Activated naive CD4-positive, alpha-beta T cell treated with anti-CD3 and anti-CD28 coated beads, Interleukin-2, amount 50 U/mL, for 24 hours (primary cell): ENCODE results near the gene TEC.

Experiments
- H3K27ac Mint-ChIP-seq: one replicate; pipeline ENCODE4 v1.8.0; 2021; ENCODE audit warnings: mild to moderate bottlenecking, mixed read lengths
- H3K27me3 Mint-ChIP-seq: one replicate; pipeline ENCODE4 v1.8.0; 2021; ENCODE audit warnings: mixed read lengths
- H3K36me3 Mint-ChIP-seq: one replicate; pipeline ENCODE4 v1.8.0; 2021; ENCODE audit warnings: mixed read lengths
- H3K4me1 Mint-ChIP-seq: one replicate; pipeline ENCODE4 v1.8.0; 2021; ENCODE audit warnings: mixed read lengths
- H3K4me3 Mint-ChIP-seq: one replicate; pipeline ENCODE4 v1.8.0; 2021; ENCODE audit warnings: mild to moderate bottlenecking, mixed read lengths
- H3K9me3 Mint-ChIP-seq: one replicate; pipeline ENCODE4 v1.8.0; 2021; ENCODE audit warnings: mixed read lengths

The TEC gene

DNA sequence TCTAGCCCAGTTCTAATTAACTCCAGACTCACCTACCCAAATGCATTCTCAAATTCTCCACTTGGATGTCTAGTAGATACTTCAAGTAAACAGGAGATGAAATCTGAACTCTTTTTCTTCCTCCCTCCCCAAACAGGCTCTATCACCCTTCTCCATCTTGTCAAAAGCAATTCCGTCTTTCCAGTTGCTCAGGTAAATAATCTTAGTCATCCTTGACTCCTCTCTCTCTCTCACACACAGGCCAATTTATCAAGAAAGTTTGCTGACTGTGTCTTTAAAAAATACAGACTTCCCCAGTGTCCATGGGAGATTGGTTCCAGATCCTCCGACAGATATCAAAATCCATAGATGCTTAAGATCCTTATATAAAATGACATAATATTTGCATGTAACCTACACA lies 148.5 kb downstream of the TEC start:
- H3K27ac Mint-ChIP-seq: no peak overlapping the region
- H3K9me3 Mint-ChIP-seq: no peaks in the 10 kb centered on the region
- H3K27me3 Mint-ChIP-seq: no peaks in the 10 kb centered on the region
- peaks cover 12% of the 10 kb centered on the region for H3K36me3 Mint-ChIP-seq
- H3K4me3 Mint-ChIP-seq: no peak overlapping the region
- H3K4me1 Mint-ChIP-seq: peaks cover 70% of the 10 kb centered on the region

DNA sequence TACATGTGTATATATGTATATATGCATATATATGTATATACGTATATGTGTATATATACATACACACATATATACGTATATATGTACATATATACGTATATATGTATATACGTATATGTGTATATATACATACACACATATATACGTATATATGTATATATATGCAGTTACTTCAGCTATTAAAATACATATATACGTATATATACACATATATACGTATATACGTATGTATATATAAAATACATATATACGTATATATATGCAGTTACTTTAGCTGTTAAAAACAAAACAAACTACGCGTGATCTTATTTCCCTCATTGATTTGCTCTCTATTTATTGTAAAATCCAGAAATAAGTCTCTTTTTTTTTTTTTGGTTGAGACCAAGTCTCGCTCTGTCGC lies 149.5 kb downstream of the TEC start:
- Mint-ChIP-seq H3K27ac (no peak overlapping the region), H3K27me3 (no peaks in the 10 kb centered on the region), H3K4me3 (no peak overlapping the region), H3K4me1 (peaks cover 65% of the 10 kb centered on the region), H3K9me3 (no peaks in the 10 kb centered on the region), H3K36me3 (peaks cover 13% of the 10 kb centered on the region)

DNA sequence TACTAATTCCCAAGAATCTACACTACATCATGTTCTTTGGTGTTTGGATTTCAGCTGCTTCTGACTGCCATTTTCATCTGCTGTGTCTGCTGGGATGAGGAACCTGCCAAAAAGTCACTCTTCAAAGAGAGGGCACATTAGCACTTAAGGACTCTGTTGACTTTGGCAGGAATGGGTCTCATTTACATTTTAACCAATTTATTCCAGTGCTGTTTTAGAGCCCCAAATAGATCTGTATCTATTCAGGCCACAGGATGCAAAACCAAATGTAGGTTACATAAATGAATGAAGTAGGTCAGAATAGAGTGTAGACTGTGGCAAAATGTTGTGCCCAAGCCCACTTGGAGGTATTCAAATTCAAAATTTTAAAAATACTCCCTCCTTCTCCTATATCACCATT lies 150.0 kb downstream of the TEC start:
- H3K27me3 Mint-ChIP-seq: no peaks in the 10 kb centered on the region
- peak overlapping the region; percentile 16 for H3K4me3 Mint-ChIP-seq
- H3K4me1 Mint-ChIP-seq: peaks cover 64% of the 10 kb centered on the region
- H3K9me3 Mint-ChIP-seq: no peaks in the 10 kb centered on the region
- peak overlapping the region; percentile 83 for H3K27ac Mint-ChIP-seq
- peaks cover 14% of the 10 kb centered on the region for H3K36me3 Mint-ChIP-seq

DNA sequence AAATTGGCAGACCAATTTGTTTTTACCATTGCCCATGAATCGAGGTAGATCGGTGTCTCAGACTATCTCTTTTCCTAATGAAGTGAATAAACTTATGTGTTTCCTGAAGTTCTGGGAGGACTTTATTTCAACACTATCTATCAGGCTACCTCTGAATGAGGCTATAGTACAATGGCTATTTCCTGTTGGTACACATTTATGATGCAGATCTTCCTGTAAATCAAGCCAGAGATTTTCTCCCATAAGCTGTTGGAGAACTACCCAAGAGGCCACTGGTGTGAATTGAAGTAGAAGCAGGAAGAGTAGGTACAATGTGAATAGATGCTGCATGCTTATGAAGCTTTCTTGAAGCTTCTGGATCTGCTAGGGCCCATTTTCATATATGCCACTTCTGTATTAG lies 151.6 kb downstream of the TEC start:
- Mint-ChIP-seq H3K4me1 (peaks cover 64% of the 10 kb centered on the region), H3K36me3 (peaks cover 19% of the 10 kb centered on the region), H3K27ac (peak overlapping the region; percentile 73), H3K27me3 (no peaks in the 10 kb centered on the region), H3K4me3 (no peak overlapping the region), H3K9me3 (no peaks in the 10 kb centered on the region)

DNA sequence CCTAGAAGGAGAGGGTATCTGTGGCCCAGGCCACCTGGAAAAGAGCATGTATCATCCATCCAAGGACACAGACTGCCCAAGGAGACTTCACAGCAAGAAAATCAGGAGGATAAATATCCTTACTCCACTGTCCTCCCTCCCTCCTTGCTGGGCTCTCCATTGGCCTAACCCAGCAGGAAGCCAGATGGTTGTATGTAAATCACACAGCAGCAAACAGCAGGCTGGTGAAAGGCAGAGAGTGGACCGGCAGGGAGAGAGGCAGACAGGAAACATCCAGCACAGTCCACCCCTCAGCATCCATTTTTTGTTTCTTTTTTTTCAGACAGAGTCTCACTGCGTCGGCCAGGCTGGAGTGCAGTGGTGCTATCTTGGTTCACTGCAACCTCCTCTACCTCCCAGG lies 153.1 kb downstream of the TEC start:
- Mint-ChIP-seq H3K27me3 (no peaks in the 10 kb centered on the region), H3K27ac (peak overlapping the region; percentile 56), H3K4me1 (peaks cover 77% of the 10 kb centered on the region), H3K4me3 (no peak overlapping the region), H3K9me3 (no peaks in the 10 kb centered on the region), H3K36me3 (peaks cover 24% of the 10 kb centered on the region)

DNA sequence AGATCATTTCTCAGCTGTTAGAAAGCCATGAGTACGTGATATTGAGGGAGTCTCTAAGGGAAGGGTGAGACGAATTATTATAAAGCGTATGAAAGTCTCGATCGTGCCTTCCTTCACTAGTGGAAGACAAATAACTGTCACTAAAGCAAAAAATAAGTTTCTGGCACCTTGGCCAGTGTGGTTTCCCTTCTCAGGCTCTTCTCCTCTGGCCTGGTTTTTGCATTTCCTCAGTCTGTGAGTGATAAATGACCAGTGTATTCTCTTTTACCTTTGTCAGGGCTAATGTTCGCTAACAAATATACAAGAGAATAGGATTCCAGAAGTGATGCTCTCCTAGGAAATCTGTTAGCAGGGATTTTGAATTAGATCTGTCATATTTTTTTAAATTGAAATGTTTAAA lies 155.2 kb downstream of the TEC start:
- H3K36me3 Mint-ChIP-seq: peaks cover 23% of the 10 kb centered on the region
- H3K4me3 Mint-ChIP-seq: peak overlapping the region; percentile 80
- no peaks in the 10 kb centered on the region for H3K9me3 Mint-ChIP-seq
- no peaks in the 10 kb centered on the region for H3K27me3 Mint-ChIP-seq
- peaks cover 86% of the 10 kb centered on the region for H3K4me1 Mint-ChIP-seq
- peak overlapping the region; percentile 95 for H3K27ac Mint-ChIP-seq

DNA sequence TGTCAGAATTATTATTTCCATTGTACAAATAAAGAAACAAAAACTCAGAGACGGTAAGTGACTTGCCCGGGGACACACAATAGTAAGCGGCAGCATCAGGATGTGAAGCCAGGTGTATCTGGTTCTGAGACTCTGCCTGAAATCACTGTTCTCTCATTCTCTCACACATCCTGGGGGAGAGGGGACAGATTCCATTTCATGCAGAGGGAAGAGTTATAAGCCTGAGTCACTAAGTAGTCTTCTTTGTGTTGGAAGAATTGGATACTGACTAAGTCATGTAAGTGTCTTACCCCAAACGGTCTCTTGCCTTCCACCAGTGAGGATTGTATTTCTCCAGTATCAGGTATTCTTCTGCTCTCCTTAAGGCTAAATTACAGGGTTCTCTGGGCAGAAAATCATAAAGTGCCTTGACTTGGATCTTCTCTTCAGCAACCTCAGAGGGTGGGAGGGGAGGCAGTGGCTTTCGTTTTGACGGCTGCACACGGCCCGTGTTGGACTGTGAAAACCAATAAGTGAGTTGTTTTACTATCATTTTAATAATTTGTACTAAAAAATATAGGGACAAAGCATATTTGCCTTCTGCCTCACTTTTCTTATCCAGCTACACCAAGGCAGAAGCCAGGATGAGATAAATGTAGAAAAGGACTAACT lies 157.5 kb downstream of the TEC start:
- Mint-ChIP-seq H3K4me1 (peaks cover 71% of the 10 kb centered on the region), H3K4me3 (peak overlapping the region; percentile 80)

DNA sequence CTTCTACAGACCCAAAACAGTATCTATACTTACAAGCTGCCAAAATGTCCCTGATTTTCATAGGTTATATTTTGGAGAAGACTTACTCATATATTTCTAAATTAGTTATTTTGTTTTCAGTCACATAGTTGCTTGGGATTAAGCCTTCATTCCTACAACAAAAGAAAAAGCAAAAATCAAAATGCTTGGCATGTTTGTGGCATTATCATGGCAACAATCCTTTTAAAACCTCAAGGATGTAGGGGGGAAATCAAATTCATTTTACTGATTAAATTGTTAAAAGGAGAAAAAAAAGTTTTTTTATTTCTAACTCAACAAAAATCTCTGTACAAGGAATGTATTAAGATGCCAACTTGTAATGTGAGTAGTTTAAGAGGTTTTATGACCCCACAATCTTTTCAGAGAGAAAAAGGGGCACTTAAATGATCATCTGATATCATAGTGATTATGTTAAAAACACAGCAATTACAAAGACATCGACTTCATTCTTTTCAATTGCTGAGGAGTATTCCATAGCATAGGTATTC lies 159.1 kb downstream of the TEC start:
- Mint-ChIP-seq H3K4me1 (peaks cover 70% of the 10 kb centered on the region), H3K27ac (peak overlapping the region; percentile 51), H3K4me3 (no peak overlapping the region), H3K27me3 (no peaks in the 10 kb centered on the region), H3K9me3 (no peaks in the 10 kb centered on the region), H3K36me3 (peaks cover 22% of the 10 kb centered on the region)

More for the DNA sequence above, 157.5 kb downstream of the TEC start:
- Mint-ChIP-seq H3K9me3 (no peaks in the 10 kb centered on the region), H3K27me3 (no peaks in the 10 kb centered on the region), H3K36me3 (peaks cover 18% of the 10 kb centered on the region), H3K27ac (peak overlapping the region; percentile 95)

DNA sequence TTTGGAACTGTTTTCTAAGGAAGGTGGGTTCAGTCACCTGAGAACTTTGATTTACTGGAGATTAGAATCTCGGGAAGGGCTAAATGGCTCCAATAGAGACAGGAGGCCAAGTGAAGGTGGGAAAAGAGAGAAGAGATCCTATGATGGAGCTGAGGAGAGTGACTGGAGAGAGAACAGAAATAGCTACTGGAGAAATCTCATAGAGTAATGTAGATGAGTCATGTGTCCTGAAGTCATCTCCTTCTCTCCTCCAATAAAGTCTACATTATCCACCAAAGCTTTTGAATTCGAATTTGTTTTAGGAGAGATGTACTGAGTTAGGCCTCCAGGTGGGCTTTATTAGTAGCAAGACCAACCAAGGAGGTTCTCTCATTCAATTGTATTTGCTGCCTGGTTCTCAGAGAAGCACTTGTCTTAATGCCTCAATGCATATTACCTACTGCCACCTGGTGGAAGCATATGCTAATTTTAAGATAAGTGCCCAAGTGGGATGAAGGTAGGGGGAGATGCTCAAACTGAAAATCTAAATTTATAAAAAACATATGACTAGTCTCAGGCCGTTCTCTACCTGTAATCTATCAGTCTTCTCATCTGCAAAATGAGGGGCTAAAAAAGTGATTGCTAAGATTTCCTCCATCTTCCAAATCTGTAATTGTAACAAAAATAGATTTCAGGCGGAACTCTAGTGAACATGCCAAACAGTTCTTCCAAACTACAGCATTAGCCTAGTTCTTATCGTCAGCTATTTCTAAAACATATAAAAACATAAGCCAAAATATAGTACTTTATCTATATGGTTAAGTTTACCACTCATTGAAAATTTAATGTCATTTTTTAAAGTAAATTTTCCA lies 160.0 kb downstream of the TEC start:
- peaks cover 20% of the 10 kb centered on the region for H3K36me3 Mint-ChIP-seq
- H3K4me3 Mint-ChIP-seq: no peak overlapping the region
- peak overlapping the region; percentile 86 for H3K27ac Mint-ChIP-seq
- H3K27me3 Mint-ChIP-seq: no peaks in the 10 kb centered on the region
- H3K9me3 Mint-ChIP-seq: no peaks in the 10 kb centered on the region
- H3K4me1 Mint-ChIP-seq: peaks cover 68% of the 10 kb centered on the region

DNA sequence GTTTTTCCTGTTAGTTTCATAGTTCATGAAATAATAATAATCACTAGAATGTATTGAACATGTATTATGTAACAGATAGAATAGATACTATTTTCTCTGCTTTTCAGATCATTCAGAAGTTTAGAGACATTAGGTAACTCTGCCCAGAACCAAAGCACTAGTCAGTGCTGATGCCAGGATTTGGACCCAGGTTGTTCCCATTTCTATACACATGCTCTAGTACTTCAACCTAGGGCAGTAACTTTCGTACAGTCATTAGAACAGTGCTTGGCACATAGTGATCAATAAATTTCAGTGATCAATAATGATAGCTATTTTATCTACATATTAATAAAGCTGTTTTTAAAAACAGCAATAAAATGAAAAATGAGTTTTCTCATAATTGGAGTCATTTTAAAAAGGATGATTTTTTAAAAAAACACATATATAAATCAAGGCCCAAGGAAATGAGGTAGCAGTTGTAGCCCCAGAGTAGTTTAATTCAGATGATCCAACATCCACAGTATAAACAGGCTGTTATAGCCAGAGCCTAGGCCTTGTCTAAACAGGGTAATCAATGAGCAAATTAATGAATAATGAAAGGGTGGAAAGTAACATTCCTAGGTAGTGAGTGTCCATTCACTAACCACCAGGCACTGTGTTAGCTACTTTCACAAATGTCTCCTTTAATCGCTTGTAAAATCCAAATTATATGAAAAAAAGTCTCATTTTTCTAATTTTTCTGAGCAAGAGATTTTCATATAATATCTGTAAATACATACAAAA lies 161.1 kb downstream of the TEC start:
- Mint-ChIP-seq H3K27ac (no peak overlapping the region), H3K36me3 (peaks cover 18% of the 10 kb centered on the region), H3K27me3 (no peaks in the 10 kb centered on the region), H3K4me3 (no peak overlapping the region), H3K9me3 (no peaks in the 10 kb centered on the region), H3K4me1 (peaks cover 62% of the 10 kb centered on the region)

DNA sequence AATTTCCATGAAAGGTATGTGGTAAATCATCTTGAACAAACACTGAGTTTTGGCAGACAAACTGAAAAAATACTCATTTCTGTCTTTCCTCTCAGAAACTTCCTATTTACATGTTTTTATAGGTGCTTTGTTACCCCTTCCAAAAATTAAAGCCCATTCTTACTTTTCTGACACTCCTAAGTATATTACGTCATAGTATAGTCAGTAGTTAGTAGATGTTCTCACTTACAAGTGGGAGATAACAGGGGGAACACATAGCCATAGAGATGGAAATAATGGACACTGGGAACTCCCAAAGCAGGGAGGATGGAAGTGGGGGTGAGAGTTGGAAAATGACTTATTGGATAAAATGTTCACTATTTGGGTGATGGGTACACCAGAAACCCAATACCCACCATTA lies 164.4 kb downstream of the TEC start:
- peaks cover 55% of the 10 kb centered on the region for H3K4me1 Mint-ChIP-seq

DNA sequence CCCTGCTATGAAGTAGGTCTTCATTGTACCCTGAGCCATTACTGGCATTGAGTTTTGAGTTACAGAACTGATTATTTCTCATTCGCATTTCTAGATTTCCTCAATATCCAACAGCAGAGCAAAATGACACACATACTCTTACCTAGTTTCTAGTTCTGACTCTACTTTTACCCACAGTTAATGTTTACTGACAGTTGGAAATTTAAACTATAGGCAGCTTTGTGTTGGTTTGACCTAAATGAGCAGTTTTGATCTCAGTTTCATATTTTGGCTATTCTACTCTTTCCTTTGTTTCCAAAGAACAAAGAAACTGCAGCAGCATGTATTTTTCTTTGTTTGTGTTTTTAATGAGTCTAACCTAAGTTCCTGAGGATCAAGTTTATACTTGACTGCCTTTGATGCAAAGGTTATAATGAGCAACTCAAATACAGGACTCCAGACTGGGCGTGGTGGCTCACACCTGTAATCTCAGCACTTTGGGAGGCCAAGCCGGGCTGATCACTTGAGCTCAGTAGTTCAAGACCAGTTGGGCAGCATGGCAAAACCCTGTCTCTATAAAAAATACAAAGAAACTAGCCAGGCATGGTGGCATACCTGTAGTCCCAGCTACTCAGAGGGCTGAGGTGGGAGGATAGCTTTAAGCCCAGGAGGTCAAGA lies 166.0 kb downstream of the TEC start:
- Mint-ChIP-seq H3K36me3 (peaks cover 16% of the 10 kb centered on the region), H3K9me3 (no peaks in the 10 kb centered on the region), H3K27me3 (no peaks in the 10 kb centered on the region), H3K4me3 (peak overlapping the region; percentile 28), H3K27ac (peak overlapping the region; percentile 94), H3K4me1 (peaks cover 47% of the 10 kb centered on the region)

More for the DNA sequence above, 164.4 kb downstream of the TEC start:
- Mint-ChIP-seq H3K27ac (peak overlapping the region; percentile 84), H3K27me3 (no peaks in the 10 kb centered on the region), H3K9me3 (no peaks in the 10 kb centered on the region), H3K36me3 (peaks cover 16% of the 10 kb centered on the region), H3K4me3 (no peak overlapping the region)

DNA sequence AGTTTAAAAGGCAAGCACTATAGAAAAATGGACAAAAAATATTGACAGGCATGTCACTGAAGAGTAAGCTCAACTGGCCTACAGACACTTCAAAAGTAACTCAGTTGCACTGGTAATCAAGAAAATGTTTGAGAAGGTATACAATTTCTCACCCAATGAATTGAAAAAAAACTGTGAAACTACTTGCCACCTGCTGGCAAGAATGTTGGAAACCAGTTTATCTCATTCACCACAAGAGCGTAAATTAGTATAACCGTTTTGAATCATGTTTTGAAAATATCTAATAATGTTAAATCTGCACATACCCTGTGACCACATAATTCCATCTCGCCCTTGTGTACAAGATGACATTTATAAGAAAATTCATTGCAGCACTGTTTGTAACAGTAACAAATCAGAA lies 167.3 kb downstream of the TEC start:
- Mint-ChIP-seq H3K9me3 (no peaks in the 10 kb centered on the region), H3K4me3 (no peak overlapping the region), H3K27ac (no peak overlapping the region), H3K36me3 (peaks cover 17% of the 10 kb centered on the region), H3K4me1 (peaks cover 44% of the 10 kb centered on the region), H3K27me3 (no peaks in the 10 kb centered on the region)

DNA sequence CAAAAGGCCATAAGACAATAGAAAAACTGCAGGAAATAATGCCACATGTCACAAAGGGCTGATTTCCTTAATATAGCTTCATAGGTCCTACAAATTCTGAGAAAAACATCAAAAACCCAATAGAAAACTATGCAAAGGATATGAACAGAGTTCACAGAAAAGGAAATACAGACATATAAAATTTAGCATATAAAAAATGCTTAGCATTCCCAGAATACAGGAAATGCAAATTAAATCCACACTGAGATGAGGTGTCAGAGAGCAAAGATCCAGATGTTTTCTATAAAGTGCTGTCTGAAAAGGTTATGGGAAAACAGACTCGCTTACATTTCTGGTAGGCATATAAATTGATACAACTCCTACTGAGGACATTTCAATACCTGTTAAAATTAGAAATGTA lies 169.4 kb downstream of the TEC start:
- Mint-ChIP-seq H3K4me1 (peaks cover 36% of the 10 kb centered on the region), H3K36me3 (peaks cover 15% of the 10 kb centered on the region), H3K4me3 (no peak overlapping the region), H3K27me3 (no peaks in the 10 kb centered on the region), H3K9me3 (no peaks in the 10 kb centered on the region), H3K27ac (no peak overlapping the region)

DNA sequence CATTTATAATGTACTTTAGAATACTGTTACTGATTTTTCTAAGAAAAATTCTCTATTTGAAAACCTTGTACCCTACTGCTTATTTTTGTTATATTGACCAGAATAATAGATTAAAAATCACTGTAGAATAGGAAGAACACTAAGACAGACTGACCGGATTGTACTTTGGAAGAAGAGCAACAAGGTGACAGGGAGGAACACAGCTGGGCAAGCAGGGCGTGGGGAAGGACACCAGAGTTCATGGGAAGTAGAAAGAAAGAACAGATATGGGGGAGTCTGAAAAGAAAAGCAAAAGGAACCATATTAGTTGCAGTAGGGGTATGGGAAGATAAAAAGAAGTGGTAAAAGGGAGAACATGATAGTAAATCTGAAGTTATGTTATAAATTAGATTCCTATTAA lies 174.2 kb downstream of the TEC start:
- H3K27me3 Mint-ChIP-seq: no peaks in the 10 kb centered on the region
- H3K4me1 Mint-ChIP-seq: peaks cover 26% of the 10 kb centered on the region
- H3K4me3 Mint-ChIP-seq: no peak overlapping the region
- peaks cover 15% of the 10 kb centered on the region for H3K36me3 Mint-ChIP-seq
- peak overlapping the region; percentile 87 for H3K27ac Mint-ChIP-seq
- no peaks in the 10 kb centered on the region for H3K9me3 Mint-ChIP-seq
